Measurements from ENCODE around the gene CEMIP. TPM values are rescaled to one million over a fixed set of nuclear protein-coding genes. Genes with fewer than 3 reads are reported as not detected.

The CEMIP gene
- total RNA-seq, 2 experiments from 2014 or later, result not detected

- DNase-seq (ENCODE audit: low spot score), result no peak
Measured at GRCh38 chr15:80773122-80773551, 6.0 kb upstream of the CEMIP start.

GRCh38 chr15:80773792-80774352 lies 5.3 kb upstream of the CEMIP start:
- H3K4me1 ChIP-seq (ENCODE audit: insufficient read depth, low read length, poor library complexity, severe bottlenecking), result no peaks in the 10 kb centered on the region
- no peak overlapping the region for H3K4me2 ChIP-seq (ENCODE audit: low read length)
- TF ChIP-seq CTCF (conservative IDR thresholded peaks at IDR 0.05; ENCODE audit: low read length) (no peak), EZH2phosphoT487 (IDR thresholded peaks at IDR 0.05; ENCODE audit: borderline replicate concordance, low read depth, low read length) (no peak)
- H2AFZ ChIP-seq (ENCODE audit: low read length), result no peak overlapping the region
- no peaks in the 10 kb centered on the region for H3K9me2 ChIP-seq (ENCODE audit: insufficient read depth, low read length)
- no peak for DNase-seq (ENCODE audit: low spot score)
- no TSS peak for BruUV-seq (replicated peaks)
- H3K79me2 ChIP-seq (ENCODE audit: insufficient read depth, low read depth, low read length), result no peaks in the 10 kb centered on the region
- intact Hi-C loops (cut with micrococcal nuclease; ENCODE audit: unreplicated experiment), result loop anchor here (10.0 kb wide), 1 partner anchor 209 kb away; no protein-coding TSS in a partner anchor
- ChIA-PET POLR2A (no interaction called here), CTCF (ENCODE audit: unreplicated experiment) (interaction anchor here (0.6 kb wide), 1 partner anchor 322 kb away, joined by 3 read pairs; no protein-coding TSS in a partner anchor)
- no peak overlapping the region for H3K4me3 ChIP-seq (ENCODE audit: low read depth, low read length, poor library complexity, severe bottlenecking)
- H3K27ac ChIP-seq (ENCODE audit: low read depth, low read length, poor library complexity, severe bottlenecking), result no peak overlapping the region
- H3K9me3 ChIP-seq (ENCODE audit: low read length), result no peaks in the 10 kb centered on the region
- no peaks in the 10 kb centered on the region for H4K20me1 ChIP-seq (ENCODE audit: insufficient read depth, low read length)
- H3K36me3 ChIP-seq (ENCODE audit: insufficient read depth, low read length), result no peaks in the 10 kb centered on the region

More at GRCh38 chr15:80773122-80773551, 6.0 kb upstream of the CEMIP start:
- Histone ChIP-seq H3K4me1 (ENCODE audit: insufficient read depth, low read length, poor library complexity, severe bottlenecking) (no peaks in the 10 kb centered on the region), H4K20me1 (ENCODE audit: insufficient read depth, low read length) (no peaks in the 10 kb centered on the region), H3K79me2 (ENCODE audit: insufficient read depth, low read depth, low read length) (no peaks in the 10 kb centered on the region), H3K9me3 (ENCODE audit: low read length) (no peaks in the 10 kb centered on the region), H3K36me3 (ENCODE audit: insufficient read depth, low read length) (no peaks in the 10 kb centered on the region), H3K4me3 (ENCODE audit: low read depth, low read length, poor library complexity, severe bottlenecking) (no peak overlapping the region), H3K27ac (ENCODE audit: low read depth, low read length, poor library complexity, severe bottlenecking) (no peak overlapping the region), H3K4me2 (ENCODE audit: low read length) (no peak overlapping the region), H3K9me2 (ENCODE audit: insufficient read depth, low read length) (no peaks in the 10 kb centered on the region), H2AFZ (ENCODE audit: low read length) (no peak overlapping the region)
- ChIA-PET POLR2A (no interaction called here), CTCF (ENCODE audit: unreplicated experiment) (interaction anchor here (0.6 kb wide), 1 partner anchor 322 kb away, joined by 3 read pairs; no protein-coding TSS in a partner anchor)
- BruUV-seq (replicated peaks), result no TSS peak
- intact Hi-C loops (cut with micrococcal nuclease; ENCODE audit: unreplicated experiment), result loop anchor here (10.0 kb wide), 1 partner anchor 208 kb away; no protein-coding TSS in a partner anchor
- no peak for TF ChIP-seq EZH2phosphoT487 (IDR thresholded peaks at IDR 0.05; ENCODE audit: borderline replicate concordance, low read depth, low read length)
- no peak for TF ChIP-seq CTCF (conservative IDR thresholded peaks at IDR 0.05; ENCODE audit: low read length)

- Histone ChIP-seq H3K36me3 (ENCODE audit: insufficient read depth, low read length) (no peaks in the 10 kb centered on the region), H3K4me2 (ENCODE audit: low read length) (no peak overlapping the region), H3K79me2 (ENCODE audit: insufficient read depth, low read depth, low read length) (no peaks in the 10 kb centered on the region), H4K20me1 (ENCODE audit: insufficient read depth, low read length) (no peaks in the 10 kb centered on the region), H3K4me3 (ENCODE audit: low read depth, low read length, poor library complexity, severe bottlenecking) (no peak overlapping the region), H3K4me1 (ENCODE audit: insufficient read depth, low read length, poor library complexity, severe bottlenecking) (no peaks in the 10 kb centered on the region), H3K9me3 (ENCODE audit: low read length) (no peaks in the 10 kb centered on the region), H2AFZ (ENCODE audit: low read length) (no peak overlapping the region), H3K27ac (ENCODE audit: low read depth, low read length, poor library complexity, severe bottlenecking) (no peak overlapping the region), H3K9me2 (ENCODE audit: insufficient read depth, low read length) (no peaks in the 10 kb centered on the region)
- ChIA-PET CTCF (ENCODE audit: unreplicated experiment) (no interaction called here), POLR2A (no interaction called here)
- no TSS peak for BruUV-seq (replicated peaks)
- intact Hi-C loops (cut with micrococcal nuclease; ENCODE audit: unreplicated experiment), result loop anchor here (10.0 kb wide), 1 partner anchor 210 kb away; no protein-coding TSS in a partner anchor
- no peak for TF ChIP-seq EZH2phosphoT487 (IDR thresholded peaks at IDR 0.05; ENCODE audit: borderline replicate concordance, low read depth, low read length)
- no peak for TF ChIP-seq CTCF (conservative IDR thresholded peaks at IDR 0.05; ENCODE audit: low read length)
- DNase-seq (ENCODE audit: low spot score), result no peak
Measured at GRCh38 chr15:80774486-80774885, 4.7 kb upstream of the CEMIP start.

Measured in OCI-LY7 (cell line).